Panc1 (cell line): Measurements from ENCODE around the gene UGT1A9. TPM values are rescaled to one million over a fixed set of nuclear protein-coding genes. Genes with fewer than 3 reads are reported as not detected.

ENCODE experiments used
- total RNA-seq: library from RNA; stranded (reverse); gene quantifications from one replicate; pipeline ENCODE4 v1.2.1, GENCODE V29; 2021; ENCODE audit not compliant: unreplicated experiment

Gene UGT1A9
- total RNA-seq, 1 experiment from 2014 or later, result not detected

Other genes with a start within 250 kb of the UGT1A9 start
- 26.6 TPM for gene USP40, start 105.1 kb upstream of the UGT1A9 start, total RNA-seq
- gene UGT1A8, start 54.3 kb upstream of the UGT1A9 start, total RNA-seq, result 0.15 TPM
- not detected for gene UGT1A10, start 35.5 kb upstream of the UGT1A9 start, total RNA-seq
- not detected for gene UGT1A7, start 10.0 kb downstream of the UGT1A9 start, total RNA-seq
- not detected for gene UGT1A6, start 21.0 kb downstream of the UGT1A9 start, total RNA-seq
- gene UGT1A5, start 41.0 kb downstream of the UGT1A9 start, total RNA-seq, result not detected
- not detected for gene UGT1A4, start 46.8 kb downstream of the UGT1A9 start, total RNA-seq
- not detected for gene UGT1A3, start 57.1 kb downstream of the UGT1A9 start, total RNA-seq
- gene UGT1A1, start 88.4 kb downstream of the UGT1A9 start, total RNA-seq, result not detected
- not detected for gene MROH2A, start 106.4 kb downstream of the UGT1A9 start, total RNA-seq
- gene HJURP, start 182.6 kb downstream of the UGT1A9 start, total RNA-seq, result 87.0 TPM
- 3.9 TPM for gene TRPM8, start 245.5 kb downstream of the UGT1A9 start, total RNA-seq